Neural cell (in vitro differentiated cells): ENCODE results near the gene RNF169. TPM values are rescaled to one million over a fixed set of nuclear protein-coding genes. Genes with fewer than 3 reads are reported as not detected.
A peak's percentile ranks its signal among the peaks of the same experiment; 100 is the strongest.

ENCODE experiments used
- H2AFZ ChIP-seq: fragments of 200-600, 300-800 bp; sonication (generic), shearing (Covaris generic); 2 replicates; pipeline ENCODE4 v1.6.0; 2014; ENCODE audit warnings: low read depth, mild to moderate bottlenecking, antibody characterized with exemption, low read length, moderate library complexity
- H3F3A ChIP-seq: fragments of 200-600 bp; shearing (Covaris generic); 2 replicates; pipeline ENCODE4 v1.6.1; 2016; ENCODE audit warnings: mild to moderate bottlenecking, moderate library complexity, mixed read lengths, antibody characterized with exemption, low read length; ENCODE audit not compliant: insufficient read depth, poor library complexity, severe bottlenecking
- H3K27ac ChIP-seq: fragments of 200-600, 300-800 bp; sonication (generic), shearing (Covaris generic); 2 replicates; pipeline ENCODE4 v1.5.1; 2014; ENCODE audit warnings: mild to moderate bottlenecking, low read length, moderate library complexity
- H3K27me3 ChIP-seq: fragments of 300-800, 200-600 bp; sonication (generic), shearing (Covaris generic); 2 replicates; pipeline ENCODE4 v1.6.0; 2014; ENCODE audit warnings: mild to moderate bottlenecking, low read depth, low read length, moderate library complexity; ENCODE audit not compliant: insufficient read depth
- H3K36me3 ChIP-seq: fragments of 300-800, 200-600 bp; sonication (generic), shearing (Covaris generic); 2 replicates; pipeline ENCODE4 v1.5.1; 2014; ENCODE audit warnings: mild to moderate bottlenecking, antibody characterized with exemption, low read length, moderate library complexity; ENCODE audit not compliant: insufficient read depth
- H3K4me2 ChIP-seq: fragments of 300-800, 200-600 bp; sonication (generic), shearing (Covaris generic); 2 replicates; pipeline ENCODE4 v1.6.0; 2014; ENCODE audit warnings: mild to moderate bottlenecking, low read length
- H3K4me3 ChIP-seq: fragments of 300-800, 200-600 bp; sonication (generic), shearing (Covaris generic); 2 replicates; pipeline ENCODE4 v1.5.1; 2014; ENCODE audit warnings: mild to moderate bottlenecking, low read length, moderate library complexity
- H3K79me2 ChIP-seq: fragments of 200-600 bp; shearing (Covaris generic); replicated peaks from 2 replicates; pipeline ENCODE4 v1.6.0; 2014; ENCODE audit warnings: mild to moderate bottlenecking, low read length, moderate library complexity; ENCODE audit not compliant: insufficient read depth
- H3K9ac ChIP-seq: fragments of 300-800, 200-600 bp; sonication (generic), shearing (Covaris generic); 2 replicates; pipeline ENCODE4 v1.6.1; 2016; ENCODE audit warnings: mild to moderate bottlenecking, low read length, mixed read lengths
- H3K9me2 ChIP-seq: fragments of 200-600 bp; shearing (Covaris generic); 2 replicates; pipeline ENCODE4 v1.6.1; 2016; ENCODE audit warnings: mild to moderate bottlenecking, low read length, mixed read lengths; ENCODE audit not compliant: insufficient read depth
- H3K9me3 ChIP-seq: fragments of 200-600, 300-800 bp; sonication (generic), shearing (Covaris generic); 2 replicates; pipeline ENCODE4 v1.6.1; 2016; ENCODE audit warnings: mild to moderate bottlenecking, mixed run types, low read length, moderate library complexity, mixed read lengths
- H4K20me1 ChIP-seq: fragments of 200-600 bp; shearing (Covaris generic); 2 replicates; pipeline ENCODE4 v1.6.1; 2016; ENCODE audit warnings: mild to moderate bottlenecking, mixed run types; ENCODE audit not compliant: insufficient read depth
- CTCF ChIP-seq: fragments of 450-650 bp; IDR thresholded peaks from 2 replicates; pipeline ENCODE4 v1.5.1; 2014; ENCODE audit warnings: antibody characterized with exemption, mild to moderate bottlenecking, moderate library complexity; ENCODE audit not compliant: poor library complexity, severe bottlenecking
- SMC3 ChIP-seq: fragments of 450-650 bp; conservative IDR thresholded peaks from 2 replicates; pipeline ENCODE4 v1.6.1; 2014; ENCODE audit warnings: antibody characterized with exemption, mild to moderate bottlenecking, moderate library complexity; ENCODE audit not compliant: poor library complexity
- polyA plus RNA-seq: library from polyadenylated mRNA; depleted of rRNA; stranded (reverse); fragments of >200 nt; gene quantifications from 2 replicates; pipeline ENCODE4 v1.2.3, GENCODE V29; 2014
- small RNA-seq, 3 experiments: library from RNA; depleted of rRNA; stranded (forward); fragments of <200 nt; gene quantifications; one replicate each; pipeline ENCODE3, GENCODE V24; 2012

Gene RNF169
- polyA plus RNA-seq, 1 donor from 2014 or later: 10.6 TPM

GRCh38 chr11:74877132-74877531, 128.5 kb downstream of the RNF169 start:
- H3K36me3 ChIP-seq: peaks cover 7% of the 10 kb centered on the region
- no peak overlapping the region for H3K4me3 ChIP-seq
- H3K9me2 ChIP-seq: no peaks in the 10 kb centered on the region
- H3K9me3 ChIP-seq: peaks cover 4% of the 10 kb centered on the region
- H3K27me3 ChIP-seq: no peaks in the 10 kb centered on the region
- no peak overlapping the region for H3K4me2 ChIP-seq
- no peak overlapping the region for H2AFZ ChIP-seq
- H4K20me1 ChIP-seq: no peaks in the 10 kb centered on the region
- TF ChIP-seq SMC3 (no peak), CTCF (peak; percentile 42)
- no peaks in the 10 kb centered on the region for H3F3A ChIP-seq
- no peak overlapping the region for H3K9ac ChIP-seq
- H3K27ac ChIP-seq: no peak overlapping the region
- no peaks in the 10 kb centered on the region for H3K79me2 ChIP-seq

Small RNA genes lying within 50 kb of the gene (small RNA-seq; reads per million reads assigned to genes)
- gene MIR4696 (0 reads per million in 3 experiments), gene RN7SL239P (0 reads per million in 3 experiments)

Other genes with a start within 250 kb of the RNF169 start
- gene POLD3, start 156.3 kb upstream of the RNF169 start, polyA plus RNA-seq: 16.8 and 25.0 TPM in 2 replicates
- not detected in 2 replicates for gene CHRDL2, start 17.4 kb upstream of the RNF169 start, polyA plus RNA-seq
- 2.7 and 10.3 TPM in 2 replicates for gene XRRA1, start 200.2 kb downstream of the RNF169 start, polyA plus RNA-seq
- gene SPCS2, start 200.4 kb downstream of the RNF169 start, polyA plus RNA-seq: 84.7 and 99.4 TPM in 2 replicates
- gene NEU3, start 240.1 kb downstream of the RNF169 start, polyA plus RNA-seq: 16.3 and 16.9 TPM in 2 replicates